ENCODE results near the gene SLC6A18.
"Not testable (repeated sequence)": the region's sequence is repeated elsewhere in the genome, so short reads cannot be mapped to it uniquely, and the experiment has no call there.

SLC6A18 gene

DNA sequence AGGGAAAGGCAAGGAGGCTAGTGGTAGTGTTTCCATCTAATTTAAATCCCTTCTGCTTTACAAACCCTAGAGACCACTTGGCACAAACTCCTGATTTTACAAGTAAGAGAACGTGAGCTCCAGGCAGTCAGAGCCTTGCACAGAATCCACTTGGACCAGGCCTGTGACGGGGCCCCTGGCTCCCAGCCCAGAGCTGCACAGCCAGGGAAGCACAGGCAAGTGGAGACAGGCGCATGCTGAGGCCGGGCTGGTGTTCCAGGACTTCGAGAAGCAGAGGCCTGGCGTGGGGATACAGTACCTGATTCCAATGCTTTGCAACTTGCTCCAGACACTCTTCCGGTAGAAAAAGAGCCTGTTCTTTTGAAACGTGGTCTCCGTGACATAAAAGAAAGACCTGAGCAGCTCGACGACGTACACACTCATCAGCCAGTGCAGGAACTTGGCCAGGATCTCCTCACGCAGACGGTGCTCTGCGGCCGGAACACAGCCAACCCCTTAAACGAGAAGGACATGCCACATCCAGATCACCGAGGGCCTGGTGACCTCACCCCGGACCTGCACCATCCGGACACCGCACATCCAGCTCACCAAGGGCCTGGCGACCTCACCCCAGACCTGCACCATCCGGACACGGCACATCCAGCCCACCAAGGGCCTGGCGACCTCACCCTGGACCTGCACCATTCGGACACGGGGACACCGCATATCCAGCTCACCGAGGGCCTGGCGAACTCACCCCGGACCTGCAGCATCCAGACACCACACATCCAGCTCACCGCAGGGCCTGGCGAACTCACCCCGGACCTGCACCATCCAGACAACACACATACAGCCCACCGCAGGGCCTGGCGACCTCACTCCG lies 57.2 kb downstream of the SLC6A18 start:
- FAIRE-seq (no peak), DNase-seq (ENCODE audit: extremely low spot score, insufficient read length, low read depth) (no peak)

- not testable (repeated sequence) for DNase-seq (ENCODE audit: extremely low spot score, insufficient read length, low read depth); FAIRE-seq
These were observed 58.0 kb downstream of the SLC6A18 start for GRCh38 chr5:1282993-1283728.

- not testable (repeated sequence) for DNase-seq (ENCODE audit: extremely low spot score, insufficient read length, low read depth); FAIRE-seq
These were observed 58.5 kb downstream of the SLC6A18 start for GRCh38 chr5:1283729-1284041.

- not testable (repeated sequence) for DNase-seq (ENCODE audit: extremely low spot score, insufficient read length, low read depth); FAIRE-seq
These were observed 59.3 kb downstream of the SLC6A18 start for GRCh38 chr5:1284336-1284970.

DNA sequence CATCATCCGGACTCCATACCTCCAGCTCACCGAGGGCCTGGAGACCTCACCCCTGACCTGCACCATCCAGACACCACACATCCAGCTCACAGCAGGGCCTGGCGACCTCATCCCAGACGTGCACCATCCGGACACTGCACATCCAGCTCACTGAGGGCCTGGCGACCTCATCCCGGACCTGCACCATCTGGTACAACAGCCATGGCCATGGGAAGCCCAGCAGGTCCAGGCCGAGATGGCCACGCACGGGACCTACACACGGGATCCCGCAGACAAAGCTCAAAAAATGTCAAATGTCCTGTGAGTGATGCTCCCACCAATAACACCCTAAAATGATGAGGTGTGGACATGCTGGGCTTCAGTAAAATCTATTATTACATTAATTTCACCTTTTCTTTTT lies 60.0 kb downstream of the SLC6A18 start:
- DNase-seq (ENCODE audit: extremely low spot score, insufficient read length, low read depth): no peak
- FAIRE-seq: no peak

- FAIRE-seq (no peak), DNase-seq (ENCODE audit: extremely low spot score, insufficient read length, low read depth) (no peak)
These were observed 60.7 kb downstream of the SLC6A18 start for GRCh38 chr5:1285883-1286291.

- DNase-seq (ENCODE audit: extremely low spot score, insufficient read length, low read depth) (no peak), FAIRE-seq (no peak)
These were observed 63.5 kb downstream of the SLC6A18 start for GRCh38 chr5:1288439-1289335.

GRCh38 chr5:1289559-1289958 lies 64.4 kb downstream of the SLC6A18 start:
- not testable (repeated sequence) for DNase-seq (ENCODE audit: extremely low spot score, insufficient read length, low read depth); FAIRE-seq

DNA sequence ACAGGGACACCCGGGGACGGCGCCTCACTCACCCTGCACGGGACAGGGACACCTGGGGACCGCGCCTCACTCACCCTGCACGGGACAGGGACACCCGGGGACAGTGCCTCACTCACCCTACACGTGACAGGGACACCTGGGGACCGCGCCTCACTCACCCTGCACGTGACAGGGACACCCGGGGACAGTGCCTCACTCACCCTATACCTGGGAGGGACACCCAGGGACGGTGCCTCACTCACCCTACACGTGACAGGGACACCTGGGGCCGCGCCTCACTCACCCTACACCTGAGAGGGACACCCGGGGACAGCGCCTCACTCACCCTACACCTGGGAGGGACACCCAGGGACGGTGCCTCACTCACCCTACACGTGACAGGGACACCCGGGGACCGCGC lies 65.8 kb downstream of the SLC6A18 start:
- DNase-seq (ENCODE audit: extremely low spot score, insufficient read length, low read depth); FAIRE-seq: not testable (repeated sequence)

- DNase-seq (ENCODE audit: extremely low spot score, insufficient read length, low read depth): no peak
- no peak for FAIRE-seq
These were observed 66.5 kb downstream of the SLC6A18 start for GRCh38 chr5:1291611-1292080.

DNA sequence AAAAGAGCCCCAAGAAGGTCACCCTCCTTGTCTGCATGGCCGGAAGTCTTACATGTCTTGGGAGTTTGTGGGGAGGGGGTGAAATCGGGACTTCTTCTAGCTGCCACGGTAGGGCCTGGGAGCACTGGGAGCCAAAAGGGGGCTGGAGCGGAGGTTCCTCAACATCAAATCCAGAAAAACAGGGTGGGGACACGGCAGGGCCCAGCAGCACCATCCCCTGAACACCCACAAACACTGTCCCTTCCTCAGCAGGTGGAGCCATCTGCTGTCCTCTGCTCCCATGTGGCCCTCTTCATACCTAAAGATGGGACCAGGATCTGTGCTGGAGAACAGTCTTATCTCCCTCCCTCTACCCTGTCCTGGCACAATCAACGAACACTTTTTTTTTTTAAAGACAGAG lies 67.0 kb downstream of the SLC6A18 start:
- FAIRE-seq: no peak

DNA sequence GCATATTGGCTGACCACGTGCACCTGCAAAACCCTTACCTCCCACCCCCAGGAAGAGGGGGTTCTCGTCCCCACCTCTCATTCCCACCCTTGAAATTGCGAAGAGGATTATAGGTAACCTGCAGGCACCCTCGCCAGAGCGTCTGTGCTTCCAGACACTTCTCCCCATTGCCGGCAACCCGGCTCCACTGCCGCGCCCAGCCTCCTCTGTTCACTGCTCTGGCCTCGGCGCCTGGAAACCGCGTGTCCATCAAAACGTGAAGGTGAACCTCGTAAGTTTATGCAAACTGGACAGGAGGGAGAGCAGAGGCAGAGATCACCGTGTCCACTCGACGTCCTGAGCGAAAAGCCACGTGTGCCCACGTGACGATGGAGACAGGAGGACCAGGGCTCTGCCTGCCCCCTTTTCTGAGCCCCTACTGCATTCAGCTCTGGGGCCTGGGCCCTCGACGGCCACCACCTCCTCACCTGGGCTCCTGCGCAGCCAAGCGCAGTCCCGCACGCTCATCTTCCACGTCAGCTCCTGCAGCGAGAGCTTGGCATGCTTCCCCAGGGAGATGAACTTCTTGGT lies 67.8 kb downstream of the SLC6A18 start:
- no peak for DNase-seq (ENCODE audit: extremely low spot score, insufficient read length, low read depth)
- no peak for FAIRE-seq

More for the DNA sequence above, 67.0 kb downstream of the SLC6A18 start:
- no peak for DNase-seq (ENCODE audit: extremely low spot score, insufficient read length, low read depth)

- no peak for DNase-seq (ENCODE audit: extremely low spot score, insufficient read length, low read depth)
These were observed 68.4 kb downstream of the SLC6A18 start for GRCh38 chr5:1293416-1294205.

DNA sequence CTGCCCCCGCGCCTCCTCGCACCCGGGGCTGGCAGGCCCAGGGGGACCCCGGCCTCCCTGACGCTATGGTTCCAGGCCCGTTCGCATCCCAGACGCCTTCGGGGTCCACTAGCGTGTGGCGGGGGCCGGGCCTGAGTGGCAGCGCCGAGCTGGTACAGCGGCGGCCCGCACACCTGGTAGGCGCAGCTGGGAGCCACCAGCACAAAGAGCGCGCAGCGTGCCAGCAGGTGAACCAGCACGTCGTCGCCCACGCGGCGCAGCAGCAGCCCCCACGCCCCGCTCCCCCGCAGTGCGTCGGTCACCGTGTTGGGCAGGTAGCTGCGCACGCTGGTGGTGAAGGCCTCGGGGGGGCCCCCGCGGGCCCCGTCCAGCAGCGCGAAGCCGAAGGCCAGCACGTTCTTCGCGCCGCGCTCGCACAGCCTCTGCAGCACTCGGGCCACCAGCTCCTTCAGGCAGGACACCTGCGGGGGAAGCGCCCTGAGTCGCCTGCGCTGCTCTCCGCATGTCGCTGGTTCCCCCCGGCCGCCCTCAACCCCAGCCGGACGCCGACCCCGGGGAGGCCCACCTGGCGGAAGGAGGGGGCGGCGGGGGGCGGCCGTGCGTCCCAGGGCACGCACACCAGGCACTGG lies 69.1 kb downstream of the SLC6A18 start:
- FAIRE-seq: no peak

More at GRCh38 chr5:1293416-1294205, 68.4 kb downstream of the SLC6A18 start:
- no peak for FAIRE-seq

DNA sequence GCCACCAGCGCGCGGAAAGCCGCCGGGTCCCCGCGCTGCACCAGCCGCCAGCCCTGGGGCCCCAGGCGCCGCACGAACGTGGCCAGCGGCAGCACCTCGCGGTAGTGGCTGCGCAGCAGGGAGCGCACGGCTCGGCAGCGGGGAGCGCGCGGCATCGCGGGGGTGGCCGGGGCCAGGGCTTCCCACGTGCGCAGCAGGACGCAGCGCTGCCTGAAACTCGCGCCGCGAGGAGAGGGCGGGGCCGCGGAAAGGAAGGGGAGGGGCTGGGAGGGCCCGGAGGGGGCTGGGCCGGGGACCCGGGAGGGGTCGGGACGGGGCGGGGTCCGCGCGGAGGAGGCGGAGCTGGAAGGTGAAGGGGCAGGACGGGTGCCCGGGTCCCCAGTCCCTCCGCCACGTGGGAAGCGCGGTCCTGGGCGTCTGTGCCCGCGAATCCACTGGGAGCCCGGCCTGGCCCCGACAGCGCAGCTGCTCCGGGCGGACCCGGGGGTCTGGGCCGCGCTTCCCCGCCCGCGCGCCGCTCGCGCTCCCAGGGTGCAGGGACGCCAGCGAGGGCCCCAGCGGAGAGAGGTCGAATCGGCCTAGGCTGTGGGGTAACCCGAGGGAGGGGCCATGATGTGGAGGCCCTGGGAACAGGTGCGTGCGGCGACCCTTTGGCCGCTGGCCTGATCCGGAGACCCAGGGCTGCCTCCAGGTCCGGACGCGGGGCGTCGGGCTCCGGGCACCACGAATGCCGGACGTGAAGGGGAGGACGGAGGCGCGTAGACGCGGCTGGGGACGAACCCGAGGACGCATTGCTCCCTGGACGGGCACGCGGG lies 69.9 kb downstream of the SLC6A18 start, which contains the start of gene TERT:
TERT (minus strand) TSS at position 234 of the 815 bp plus-strand sequence; CDS start at position 155, 79 bp downstream.
- no peak for FAIRE-seq
- DNase-seq (ENCODE audit: extremely low spot score, insufficient read length, low read depth): no peak

More for the DNA sequence above, 69.1 kb downstream of the SLC6A18 start:
- no peak for DNase-seq (ENCODE audit: extremely low spot score, insufficient read length, low read depth)

DNA sequence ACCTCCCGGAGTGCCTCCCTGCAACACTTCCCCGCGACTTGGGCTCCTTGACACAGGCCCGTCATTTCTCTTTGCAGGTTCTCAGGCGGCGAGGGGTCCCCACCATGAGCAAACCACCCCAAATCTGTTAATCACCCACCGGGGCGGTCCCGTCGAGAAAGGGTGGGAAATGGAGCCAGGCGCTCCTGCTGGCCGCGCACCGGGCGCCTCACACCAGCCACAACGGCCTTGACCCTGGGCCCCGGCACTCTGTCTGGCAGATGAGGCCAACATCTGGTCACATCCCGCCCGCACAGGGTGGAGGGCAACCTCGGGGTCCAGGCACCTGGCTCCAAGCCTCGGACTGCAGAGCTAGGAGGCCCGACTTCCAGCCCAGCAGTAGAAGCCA lies 70.5 kb downstream of the SLC6A18 start:
- FAIRE-seq (no peak), DNase-seq (ENCODE audit: extremely low spot score, insufficient read length, low read depth) (no peak)
